Ishikawa (cell line): ENCODE results near the gene DOCK2.

Experiments used
- CEBPB ChIP-seq: IDR thresholded peaks from 2 replicates; pipeline ENCODE4 v1.6.1; 2012
- CREB1 ChIP-seq: IDR thresholded peaks from 2 replicates; pipeline ENCODE4 v1.6.1; 2012; ENCODE audit warnings: low read depth
- EGR1 ChIP-seq: IDR thresholded peaks from 2 replicates; pipeline ENCODE4 v1.6.1; 2012
- EP300 ChIP-seq: IDR thresholded peaks from 2 replicates; pipeline ENCODE4 v1.6.1; 2012; ENCODE audit warnings: borderline replicate concordance
- FOXM1 ChIP-seq: IDR thresholded peaks from 2 replicates; pipeline ENCODE4 v1.6.1; 2012; ENCODE audit warnings: low read depth, borderline replicate concordance
- MAX ChIP-seq: IDR thresholded peaks from 2 replicates; pipeline ENCODE4 v1.6.1; 2012
- NFIC ChIP-seq: IDR thresholded peaks from 2 replicates; pipeline ENCODE4 v1.6.1; 2012
- RAD21 ChIP-seq: IDR thresholded peaks from 2 replicates; pipeline ENCODE4 v1.6.1; 2012; ENCODE audit warnings: low read depth
- REST ChIP-seq: IDR thresholded peaks from 2 replicates; pipeline ENCODE4 v1.6.1; 2012; ENCODE audit warnings: low read depth, mild to moderate bottlenecking
- TAF1 ChIP-seq: IDR thresholded peaks from 2 replicates; pipeline ENCODE4 v1.6.1; 2012; ENCODE audit warnings: low read depth, mild to moderate bottlenecking
- TCF12 ChIP-seq: IDR thresholded peaks from 2 replicates; pipeline ENCODE4 v1.6.1; 2012; ENCODE audit warnings: low read depth
- TEAD4 ChIP-seq: IDR thresholded peaks from 2 replicates; pipeline ENCODE4 v1.6.1; 2012
- YY1 ChIP-seq: IDR thresholded peaks from 2 replicates; pipeline ENCODE4 v1.6.1; 2012; ENCODE audit warnings: low read depth
- ZBTB7A ChIP-seq: IDR thresholded peaks from 2 replicates; pipeline ENCODE4 v1.6.1; 2012; ENCODE audit warnings: low read depth
- TF ChIP-seq, protein P1 (sequence below): IDR thresholded peaks from 2 replicates; pipeline ENCODE4 v1.6.1; 2012

The DOCK2 gene

GRCh38 chr5:169631360-169631759 is 5.7 kb upstream of the DOCK2 start:
- TF ChIP-seq CEBPB (no peak), MAX (no peak), CREB1 (no peak), RAD21 (no peak), YY1 (no peak), NFIC (no peak), EGR1 (no peak), EP300 (no peak), ZBTB7A (no peak), FOXM1 (no peak), TCF12 (no peak)
- TF ChIP-seq, protein P1, sequence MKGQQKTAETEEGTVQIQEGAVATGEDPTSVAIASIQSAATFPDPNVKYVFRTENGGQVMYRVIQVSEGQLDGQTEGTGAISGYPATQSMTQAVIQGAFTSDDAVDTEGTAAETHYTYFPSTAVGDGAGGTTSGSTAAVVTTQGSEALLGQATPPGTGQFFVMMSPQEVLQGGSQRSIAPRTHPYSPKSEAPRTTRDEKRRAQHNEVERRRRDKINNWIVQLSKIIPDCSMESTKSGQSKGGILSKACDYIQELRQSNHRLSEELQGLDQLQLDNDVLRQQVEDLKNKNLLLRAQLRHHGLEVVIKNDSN: no peak

GRCh38 chr5:169632946-169633345 is 4.1 kb upstream of the DOCK2 start:
- TF ChIP-seq TCF12 (no peak), CEBPB (no peak)

DNA sequence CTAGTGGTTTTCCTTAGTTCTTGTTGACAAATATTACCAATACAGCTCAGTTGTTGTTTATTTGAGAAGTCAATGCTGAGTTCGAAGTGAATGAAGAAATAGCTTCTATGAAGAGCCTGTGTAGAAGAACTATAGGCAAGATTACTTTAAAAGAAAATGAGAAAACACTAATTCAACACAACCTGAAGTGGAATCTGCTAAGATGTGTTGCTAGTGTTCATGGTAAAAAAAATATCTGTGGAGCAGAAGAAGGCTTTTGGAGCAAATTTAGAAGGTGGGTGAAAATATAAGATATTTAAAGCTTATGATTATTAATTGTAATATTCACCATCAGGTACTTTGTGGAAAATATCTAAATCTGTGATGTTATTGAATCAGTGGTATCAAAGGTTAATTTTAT is 2.5 kb upstream of the DOCK2 start:
- no peak for TF ChIP-seq FOXM1
- TF ChIP-seq REST: no peak
- TF ChIP-seq, protein P1: no peak
- TF ChIP-seq CEBPB: no peak
- no peak for TF ChIP-seq NFIC
- TF ChIP-seq EGR1: no peak
- TF ChIP-seq EP300: no peak
- TF ChIP-seq MAX: no peak
- no peak for TF ChIP-seq TEAD4
- TF ChIP-seq TAF1: no peak

DNA sequence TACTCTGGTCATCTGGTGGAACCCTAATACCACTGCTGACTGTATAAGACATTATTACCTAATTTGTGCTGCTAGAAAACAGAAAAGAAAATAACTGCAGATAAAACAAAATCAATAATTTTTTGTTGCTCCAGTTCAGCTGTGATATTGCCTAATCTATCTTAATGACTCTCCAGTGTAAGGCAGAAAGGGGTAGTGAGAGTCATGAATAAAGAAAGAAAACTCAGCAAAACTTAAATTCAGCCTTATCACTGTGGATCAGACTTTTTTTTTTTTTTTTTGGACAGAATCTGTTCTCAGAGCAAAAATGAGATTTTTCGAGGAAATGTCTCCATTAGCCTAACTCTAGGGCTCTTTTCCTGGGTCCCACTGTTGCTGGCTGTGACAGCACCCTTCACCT is 1.1 kb upstream of the DOCK2 start:
- TF ChIP-seq FOXM1: no peak
- TF ChIP-seq REST: no peak
- TF ChIP-seq NFIC: no peak
- TF ChIP-seq ZBTB7A: no peak
- TF ChIP-seq YY1: no peak
- TF ChIP-seq EGR1: no peak
- no peak for TF ChIP-seq EP300
- no peak for TF ChIP-seq CEBPB
- TF ChIP-seq TEAD4: no peak
- no peak for TF ChIP-seq MAX
- TF ChIP-seq RAD21: no peak
- no peak for TF ChIP-seq TCF12
- TF ChIP-seq CREB1: no peak
- TF ChIP-seq TAF1: no peak
- TF ChIP-seq, protein P1: no peak

GRCh38 chr5:169636477-169637084 is 494 bp upstream of the DOCK2 start:
- TF ChIP-seq EP300: no peak
- TF ChIP-seq REST: no peak
- TF ChIP-seq MAX: no peak
- TF ChIP-seq YY1: no peak
- TF ChIP-seq TAF1: no peak
- no peak for TF ChIP-seq TEAD4
